HCT116 (cell line): ENCODE data around the gene TEPSIN. TPM values are rescaled to one million over a fixed set of nuclear protein-coding genes. Genes with fewer than 3 reads are reported as not detected.
A peak's percentile ranks its signal among the peaks of the same experiment; 100 is the strongest.

Source experiments
- ATAC-seq: fragments of 200-7000 bp; cut with Tn5 transposase; 2 replicates; pipeline ENCODE4 v1.9.1; 2020; ENCODE audit warnings: mild to moderate bottlenecking, moderate library complexity
- BruUV-seq: library from RNA; stranded (reverse); fragments of 400-500 nt; replicated peaks from 2 replicates; lab custom pipeline; 2021; lab: Mats Ljungman, UMichigan
- CTCF ChIA-PET: fragments of 300-600 bp; sonication (Branson Sonifier 250); formaldehyde crosslinking; loops from one replicate; lab custom pipeline; 2021; ENCODE audit warnings: antibody characterized with exemption; lab: Charles Lee
- POLR2A ChIA-PET: fragments of 300-600, 350-600 bp; sonication (Branson Sonifier 250); formaldehyde crosslinking; loops from one replicate; lab custom pipeline; 2021; ENCODE audit warnings: antibody characterized with exemption; lab: Charles Lee
- RAD21 ChIA-PET, 2 experiments: fragments of 300-600 bp; sonication (Branson Sonifier 250); formaldehyde crosslinking; loops; one replicate each; lab custom pipeline; 2023; ENCODE audit warnings: low total read pairs in 2 of 2; ENCODE audit not compliant: uncharacterized antibody in 2 of 2, unreplicated experiment in 2 of 2, low non-redundant PET in 1 of 2; lab: Charles Lee
- DNase-seq: peaks from one replicate; pipeline ENCODE4 v3.0.0-alpha.2; 2010; ENCODE audit warnings: low read depth, low spot score
- H2AFZ ChIP-seq: fragments of 200-600 bp; shearing (Covaris generic), sonication (generic); 2 replicates; pipeline ENCODE4 v1.6.1; 2017; ENCODE audit warnings: low read depth, mixed run types, mixed read lengths, antibody characterized with exemption, low read length; ENCODE audit not compliant: poor library complexity, severe bottlenecking
- H3K27ac ChIP-seq: 2 replicates; pipeline ENCODE4 v1.5.1; 2012; ENCODE audit warnings: low read depth, low read length
- H3K27me3 ChIP-seq: fragments of 200-600 bp; sonication (generic); 2 replicates; pipeline ENCODE4 v1.6.1; 2016; ENCODE audit warnings: mixed run types, low read length, mixed read lengths; ENCODE audit not compliant: insufficient read depth
- H3K36me3 ChIP-seq, 2 experiments: fragments of 200-500 bp in 1 of 2; fragments of 200-600 bp in 1 of 2; sonication (Bioruptor generic) in 1 of 2; sonication (generic) in 1 of 2; 2 replicates each; pipeline versions ENCODE4 v1.5.1 to v1.6.1; 2014 to 2016; ENCODE audit warnings: low read length in 2 of 2, inconsistent platforms in 1 of 2, mixed read lengths in 1 of 2, mixed run types in 1 of 2; ENCODE audit not compliant: insufficient read depth in 2 of 2, control insufficient read depth in 1 of 2
- H3K4me1 ChIP-seq, 2 experiments: fragments of 200-600 bp in 1 of 2; sonication (generic) in 1 of 2; 2 replicates each; pipeline versions ENCODE4 v1.5.1 to v1.6.1; 2012 to 2017; ENCODE audit warnings: low read length in 2 of 2, inconsistent platforms in 1 of 2, mild to moderate bottlenecking in 1 of 2, mixed read lengths in 1 of 2, mixed run types in 1 of 2, moderate library complexity in 1 of 2; ENCODE audit not compliant: insufficient read depth in 2 of 2, control insufficient read depth in 1 of 2
- H3K4me2 ChIP-seq: fragments of 200-600 bp; sonication (generic); 2 replicates; pipeline ENCODE4 v1.6.1; 2017; ENCODE audit warnings: mixed run types, low read length, mixed read lengths
- H3K4me3 ChIP-seq, 2 experiments: fragments of 200-600 bp in 1 of 2; sonication (generic) in 1 of 2; replicated peaks in 1 of 2; 2 replicates each; pipeline ENCODE4 v1.5.1; 2011 to 2016; ENCODE audit warnings: low read length in 2 of 2, control low read depth in 1 of 2, low read depth in 1 of 2, mild to moderate bottlenecking in 1 of 2, mixed read lengths in 1 of 2, mixed run types in 1 of 2
- H3K79me2 ChIP-seq: fragments of 200-600 bp; sonication (generic); 2 replicates; pipeline ENCODE4 v1.6.1; 2017; ENCODE audit warnings: mild to moderate bottlenecking, mixed run types, low read length, moderate library complexity, mixed read lengths; ENCODE audit not compliant: insufficient read depth
- H3K9ac ChIP-seq: fragments of 200-600 bp; sonication (generic); 2 replicates; pipeline ENCODE4 v1.6.1; 2016; ENCODE audit warnings: low read length, mixed read lengths
- H3K9me2 ChIP-seq: fragments of 200-600 bp; sonication (generic), shearing (Covaris generic); 2 replicates; pipeline ENCODE4 v1.6.1; 2017; ENCODE audit warnings: mixed run types, mild to moderate bottlenecking, moderate library complexity; ENCODE audit not compliant: insufficient read depth
- H3K9me3 ChIP-seq, 2 experiments: fragments of 200-500 bp in 1 of 2; fragments of 200-600 bp in 1 of 2; sonication (Bioruptor generic) in 1 of 2; sonication (generic) in 1 of 2; 2 replicates each; pipeline ENCODE4 v1.6.1; 2014 to 2017; ENCODE audit warnings: low read length in 2 of 2, mixed read lengths in 2 of 2, inconsistent platforms in 1 of 2, low read depth in 1 of 2, mild to moderate bottlenecking in 1 of 2, mixed run types in 1 of 2, moderate library complexity in 1 of 2; ENCODE audit not compliant: control insufficient read depth in 1 of 2, insufficient read depth in 1 of 2
- H4K20me1 ChIP-seq: fragments of 200-600 bp; sonication (generic), shearing (Covaris generic); 2 replicates; pipeline ENCODE4 v1.6.1; 2017; ENCODE audit warnings: mixed run types, mild to moderate bottlenecking, moderate library complexity; ENCODE audit not compliant: insufficient read depth
- POLR2AphosphoS5 ChIP-seq: IDR thresholded peaks from 2 replicates; pipeline ENCODE4 v1.6.1; 2011; ENCODE audit warnings: mild to moderate bottlenecking, low read depth, low read length, moderate library complexity
- RAD21 ChIP-seq: IDR thresholded peaks from 2 replicates; pipeline ENCODE4 v1.6.1; 2012; ENCODE audit warnings: low read depth, mild to moderate bottlenecking
- intact Hi-C: fragments of 100-400 bp; cut with micrococcal nuclease; formaldehyde crosslinking; loops from 2 replicates; pipeline ENCODE4 v1.10.0; 2022
- total RNA-seq: library from RNA; stranded (reverse); gene quantifications from one replicate; pipeline ENCODE4 v1.2.1, GENCODE V29; 2021; ENCODE audit not compliant: unreplicated experiment

The TEPSIN gene
- total RNA-seq, 1 experiment from 2014 or later, result 50.6 TPM

DNA sequence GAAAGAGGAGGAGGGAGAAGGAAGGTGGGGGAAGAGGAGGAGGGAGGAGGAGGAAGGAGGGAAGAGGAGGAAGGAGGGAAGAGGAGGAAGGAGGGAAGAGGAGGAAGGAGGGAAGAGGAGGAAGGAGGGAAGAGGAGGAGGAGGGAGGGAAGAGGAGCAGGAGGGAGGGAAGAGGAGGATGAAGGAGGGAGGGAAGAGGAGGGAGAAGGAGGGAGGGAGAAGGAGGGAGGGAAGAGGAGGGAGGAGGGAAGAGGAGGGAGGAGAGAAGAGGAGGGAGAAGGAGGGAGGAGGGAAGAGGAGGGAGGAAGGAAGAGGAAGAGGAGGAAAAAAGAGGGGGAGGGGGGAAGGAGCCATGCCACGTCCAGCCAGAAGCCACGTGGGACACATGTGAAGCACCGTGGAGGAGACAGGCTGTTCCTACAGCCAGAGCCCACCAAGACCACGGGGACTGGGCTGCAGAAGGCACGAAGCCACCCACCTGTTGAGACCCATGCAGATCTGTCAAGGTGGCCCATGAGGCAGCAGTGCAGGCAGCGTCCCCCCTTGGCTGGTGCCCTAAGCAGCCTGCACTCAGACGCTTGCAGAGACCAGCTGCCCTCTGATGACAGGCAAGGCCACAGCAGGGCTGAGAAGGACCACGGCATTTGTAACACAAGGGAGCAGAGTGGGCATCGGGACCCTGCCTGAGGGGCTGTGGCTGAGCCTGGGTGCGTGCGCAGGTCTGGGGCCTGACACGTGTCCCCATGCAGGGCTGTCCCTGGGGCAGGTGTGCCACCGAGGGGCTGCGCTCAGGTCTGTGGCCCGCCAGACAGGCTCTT is 10.6 kb upstream of the TEPSIN start:
- no peak overlapping the region for H3K4me2 ChIP-seq
- POLR2A ChIA-PET, result no interaction called here
- H3K27ac ChIP-seq, result 0 out of 2 replicates have a peak overlapping the region, but pooled peaks have one; percentile 22
- no peaks in the 10 kb centered on the region for H4K20me1 ChIP-seq
- ATAC-seq (no peak), DNase-seq (no peak)
- no peaks in the 10 kb centered on the region for H3K27me3 ChIP-seq
- no peak overlapping the region for H2AFZ ChIP-seq
- RAD21 ChIA-PET, result no interaction called here
- peaks cover 9% of the 10 kb centered on the region; the same call in 1 of the 2 replicates for H3K79me2 ChIP-seq
- no peaks in the 10 kb centered on the region for H3K4me1 ChIP-seq
- CTCF ChIA-PET, result no interaction called here
- no peaks in the 10 kb centered on the region for H3K9me2 ChIP-seq
- no TSS peak for BruUV-seq
- TF ChIP-seq POLR2AphosphoS5 (0 out of 2 replicates have a peak, but pooled peaks have one; percentile 21), RAD21 (no peak)
- TF ChIP-seq, all 23 proteins: peak for 1
- H3K36me3 ChIP-seq, result peaks cover 23 to 32% of the 10 kb centered on the region in 2 experiments; a peak in 3 of 4 replicates
- intact Hi-C loops, result no loop called here
- H3K9ac ChIP-seq, result no peak overlapping the region
- peaks cover 0 to 12% of the 10 kb centered on the region in 2 experiments; a peak in 1 of 4 replicates for H3K9me3 ChIP-seq
- no peak overlapping the region for H3K4me3 ChIP-seq

DNA sequence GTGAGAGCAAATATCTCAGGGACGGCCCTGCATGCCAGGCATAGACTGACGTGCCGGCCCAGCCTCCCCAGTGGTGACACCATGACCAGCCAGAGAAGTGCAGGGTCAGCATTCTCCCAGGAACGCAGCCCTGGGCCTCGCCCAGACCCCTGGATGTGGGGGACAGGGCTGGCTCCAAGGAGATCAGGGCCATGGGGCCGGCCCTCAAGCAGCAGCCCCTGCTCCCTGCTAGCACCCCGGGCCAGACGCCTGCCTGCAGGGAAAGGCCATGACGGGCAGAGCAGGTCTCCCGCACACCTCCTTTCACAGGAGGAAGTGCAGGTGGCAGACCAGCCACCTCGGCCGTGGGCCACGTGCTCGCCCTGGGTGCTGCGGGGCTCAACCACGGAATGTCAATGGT is 9.8 kb upstream of the TEPSIN start:
- no peak for TF ChIP-seq RAD21
- no peaks in the 10 kb centered on the region for H3K9me2 ChIP-seq
- no peaks in the 10 kb centered on the region for H3K4me1 ChIP-seq
- H3K27me3 ChIP-seq, result no peaks in the 10 kb centered on the region
- ATAC-seq (no peak), DNase-seq (no peak)
- BruUV-seq, result no TSS peak
- no peak overlapping the region for H3K9ac ChIP-seq
- no peak overlapping the region; the same call in 1 of the 2 replicates for H3K27ac ChIP-seq
- H3K79me2 ChIP-seq, result peaks cover 7% of the 10 kb centered on the region; the same call in 1 of the 2 replicates
- peaks cover 0 to 12% of the 10 kb centered on the region in 2 experiments; a peak in 1 of 4 replicates for H3K9me3 ChIP-seq
- H3K36me3 ChIP-seq, result peaks cover 23 to 32% of the 10 kb centered on the region in 2 experiments; a peak in 3 of 4 replicates
- intact Hi-C loops, result no loop called here
- RAD21 ChIA-PET, result no interaction called here
- H2AFZ ChIP-seq, result no peak overlapping the region
- CTCF ChIA-PET, result no interaction called here
- H3K4me2 ChIP-seq, result no peak overlapping the region
- no peaks in the 10 kb centered on the region for H4K20me1 ChIP-seq
- H3K4me3 ChIP-seq, result no peak overlapping the region
- POLR2A ChIA-PET, result interaction anchor here (1.0 kb wide), 1 partner anchor 10 kb away, joined by 3 read pairs; the partner anchor contains the start of genes NDUFAF8 and TEPSIN
